Measurements from ENCODE around the gene RLF. TPM values are rescaled to one million over a fixed set of nuclear protein-coding genes. Genes with fewer than 3 reads are reported as not detected.

The RLF gene
- total and polyA plus RNA-seq, 9 of the 15 experiments (the other 6 are each of a cell fraction or from before 2014, with no cell fraction given), result 3.6 to 35.0 (median 21.2) TPM

DNA sequence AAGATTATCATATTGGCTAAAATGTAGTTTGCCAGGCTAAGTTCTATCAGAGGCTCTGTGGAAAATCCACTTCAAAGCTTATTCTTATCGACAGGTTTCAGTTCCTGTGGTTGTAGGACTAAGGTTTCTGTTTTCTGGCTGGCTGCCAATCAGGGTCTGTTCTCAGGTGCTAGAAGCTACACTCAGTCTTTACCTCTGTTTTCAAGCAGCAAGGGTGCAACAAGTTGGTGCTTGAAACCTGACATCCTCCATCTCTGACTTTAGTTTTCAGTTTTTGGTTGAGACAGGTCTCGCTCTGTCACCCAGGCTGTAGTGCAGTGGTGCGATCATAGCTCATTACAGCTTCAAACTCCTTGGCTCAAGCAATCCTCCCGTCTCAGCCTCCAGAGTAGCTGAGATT is 71.3 kb downstream of the RLF start:
- in situ Hi-C loops (cut with MboI), result no loop called here

DNA sequence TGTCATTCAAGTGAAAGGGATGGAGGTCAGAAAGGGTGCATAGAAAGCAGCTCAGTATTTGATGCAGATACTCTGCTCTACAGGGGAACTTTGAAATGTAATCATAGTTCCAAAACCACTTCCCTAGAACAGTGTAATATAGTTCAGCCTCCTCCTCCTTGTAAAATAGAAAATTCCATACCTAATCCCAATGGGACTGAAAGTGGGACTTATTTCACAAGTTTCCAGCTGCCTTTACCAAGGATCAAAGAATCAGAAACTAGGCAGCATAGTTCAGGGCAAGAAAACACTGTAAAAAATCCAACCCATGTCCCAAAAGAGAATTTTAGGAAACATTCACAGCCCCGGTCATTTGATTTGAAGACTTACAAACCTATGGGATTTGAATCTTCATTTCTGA is 78.4 kb downstream of the RLF start:
- Histone ChIP-seq H3K36me3 (ENCODE audit: control insufficient read depth, insufficient read depth, low read length) (peaks cover 48% of the 10 kb centered on the region), H3K4me1 (replicated peaks in 1 of 2; ENCODE audit: control insufficient read depth in 2 of 2, insufficient read depth in 2 of 2, low read length in 2 of 2) (0 out of 5 replicates have a peak, but pooled peaks cover 0 to 3% of the 10 kb centered on the region in 2 experiments), H3K4me3 (no peak overlapping the region), H3K9me1 (ENCODE audit: control insufficient read depth, insufficient read depth, low read length) (no peaks in the 10 kb centered on the region), H3K27ac (ENCODE audit: extremely low read depth, low read depth, low read length) (no peak overlapping the region), H4K20me1 (replicated peaks; ENCODE audit: control insufficient read depth, insufficient read depth, low read length) (no peaks in the 10 kb centered on the region), H3K79me2 (ENCODE audit: control insufficient read depth, insufficient read depth, low read length) (no peaks in the 10 kb centered on the region), H3K9me3 (replicated peaks; ENCODE audit: control insufficient read depth, insufficient read depth, low read depth, low read length) (no peaks in the 10 kb centered on the region), H2AFZ (ENCODE audit: low read depth, low read length) (no peak overlapping the region), H3K27me3 (ENCODE audit: control insufficient read depth in 2 of 2, insufficient read depth in 2 of 2, low read length in 2 of 2) (no peaks in the 10 kb centered on the region), H3K9ac (ENCODE audit: insufficient read depth in 1 of 2, low read depth in 2 of 2, low read length in 2 of 2) (no peak overlapping the region), H3K4me2 (ENCODE audit: insufficient read depth, low read length) (no peak overlapping the region)
- no TSS peak for BruUV-seq (replicated peaks)
- ChIA-PET POLR2A (interaction anchor here (0.6 to 4.5 kb wide), 8 partner anchors 9 to 356 kb away, joined by 3 to 25 read pairs (median 5); partner anchors contain the start of genes TRIT1 and ZMPSTE24), CTCF (ENCODE audit: low intra/inter-chr PET ratio) (no interaction called here)
- ATAC-seq (peak; percentile 40; the same call in 2 of the 3 replicates), FAIRE-seq (no peak), DNase-seq (ENCODE audit: extremely low read depth in 1 of 4, low spot score in 3 of 4) (no peak)
- in situ Hi-C loops (cut with MboI), result no loop called here
- 100% methylated on average over 1 of the region's 1 CpG for WGBS (ENCODE audit: insufficient coverage, low coverage, missing lambda C conversion rate)
- intact Hi-C loops (cut with micrococcal nuclease), result no loop called here
- TF ChIP-seq MTF1 (CRISPR knock-in tag; IDR thresholded peaks at IDR 0.05; ENCODE audit: borderline replicate concordance), result no peak
- 0 out of 2 replicates have a peak, but pooled peaks have one; percentile 8 for TF ChIP-seq POLR2A (conservative IDR thresholded peaks at IDR 0.05)

More for the DNA sequence above, 71.3 kb downstream of the RLF start:
- intact Hi-C loops (cut with micrococcal nuclease), result no loop called here
- ATAC-seq (no peak; the same call in 2 of the 3 replicates), FAIRE-seq (no peak), DNase-seq (ENCODE audit: extremely low read depth in 1 of 4, low spot score in 3 of 4) (peak in 2 of 4 experiments; percentile 26 to 42)
- Histone ChIP-seq H2AFZ (ENCODE audit: low read depth, low read length) (no peak overlapping the region), H4K20me1 (replicated peaks; ENCODE audit: control insufficient read depth, insufficient read depth, low read length) (no peaks in the 10 kb centered on the region), H3K9me3 (replicated peaks; ENCODE audit: control insufficient read depth, insufficient read depth, low read depth, low read length) (no peaks in the 10 kb centered on the region), H3K4me1 (replicated peaks in 1 of 2; ENCODE audit: control insufficient read depth in 2 of 2, insufficient read depth in 2 of 2, low read length in 2 of 2) (no peaks in the 10 kb centered on the region), H3K79me2 (ENCODE audit: control insufficient read depth, insufficient read depth, low read length) (peaks cover 2% of the 10 kb centered on the region; the same call in 1 of the 3 replicates), H3K4me3 (no peak overlapping the region), H3K27ac (ENCODE audit: extremely low read depth, low read depth, low read length) (no peak overlapping the region), H3K9me1 (ENCODE audit: control insufficient read depth, insufficient read depth, low read length) (no peaks in the 10 kb centered on the region), H3K4me2 (ENCODE audit: insufficient read depth, low read length) (no peak overlapping the region), H3K27me3 (ENCODE audit: control insufficient read depth in 2 of 2, insufficient read depth in 2 of 2, low read length in 2 of 2) (no peaks in the 10 kb centered on the region), H3K9ac (ENCODE audit: insufficient read depth in 1 of 2, low read depth in 2 of 2, low read length in 2 of 2) (no peak overlapping the region), H3K36me3 (ENCODE audit: control insufficient read depth, insufficient read depth, low read length) (peaks cover 87% of the 10 kb centered on the region)
- 79% methylated on average over 4 of the region's 4 CpGs for WGBS (ENCODE audit: insufficient coverage, low coverage, missing lambda C conversion rate)
- no peak for TF ChIP-seq TEAD4 (IDR thresholded peaks at IDR 0.05; ENCODE audit: low read length)
- 0 out of 2 replicates have a peak, but pooled peaks have one; percentile 36 for TF ChIP-seq TEAD4 (CRISPR knock-in tag; IDR thresholded peaks at IDR 0.05; ENCODE audit: borderline replicate concordance)
- TF ChIP-seq NFIX (CRISPR knock-in tag; IDR thresholded peaks at IDR 0.05; ENCODE audit: low read depth), result peak; percentile 74
- TF ChIP-seq RBM22 (IDR thresholded peaks at IDR 0.05; ENCODE audit: low read depth, low read length, poor library complexity, severe bottlenecking), result no peak
- TF ChIP-seq NFIC (IDR thresholded peaks at IDR 0.05), result peak; percentile 96
- TF ChIP-seq, protein P1, sequence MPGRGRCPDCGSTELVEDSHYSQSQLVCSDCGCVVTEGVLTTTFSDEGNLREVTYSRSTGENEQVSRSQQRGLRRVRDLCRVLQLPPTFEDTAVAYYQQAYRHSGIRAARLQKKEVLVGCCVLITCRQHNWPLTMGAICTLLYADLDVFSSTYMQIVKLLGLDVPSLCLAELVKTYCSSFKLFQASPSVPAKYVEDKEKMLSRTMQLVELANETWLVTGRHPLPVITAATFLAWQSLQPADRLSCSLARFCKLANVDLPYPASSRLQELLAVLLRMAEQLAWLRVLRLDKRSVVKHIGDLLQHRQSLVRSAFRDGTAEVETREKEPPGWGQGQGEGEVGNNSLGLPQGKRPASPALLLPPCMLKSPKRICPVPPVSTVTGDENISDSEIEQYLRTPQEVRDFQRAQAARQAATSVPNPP (IDR thresholded peaks at IDR 0.05; ENCODE audit: borderline replicate concordance, insufficient read depth, insufficient read length), result no peak
- POLR2A ChIA-PET, result interaction anchor here (1.0 kb wide), 1 partner anchor 25 kb away, joined by 3 read pairs; the partner anchor contains the start of gene ZMPSTE24
- CTCF ChIA-PET (ENCODE audit: low intra/inter-chr PET ratio), result no interaction called here
- BruUV-seq (replicated peaks), result no TSS peak
